Left lung (tissue), 10 donors: ENCODE results near the gene RBM33. TPM values are rescaled to one million over a fixed set of nuclear protein-coding genes. Genes with fewer than 3 reads are reported as not detected.
A peak's percentile ranks its signal among the peaks of the same experiment; 100 is the strongest.

Experiments
- ATAC-seq: fragments of 200-7000 bp; cut with Tn5 transposase; one replicate; pipeline ENCODE4 v1.9.1; 2020; ENCODE audit warnings: moderate library complexity
- DNase-seq, 4 donors: peaks; one replicate each; pipeline ENCODE4 v3.0.0-alpha.2; 2013 to 2020
- H3K27ac ChIP-seq, 2 donors: fragments of 200-600 bp; sonication (generic) in 1 of 2; one replicate each; pipeline versions ENCODE4 v1.5.0 to v1.8.0; 2020 to 2021
- H3K27me3 ChIP-seq, 2 donors: fragments of 200-600 bp; sonication (generic) in 1 of 2; one replicate each; pipeline versions ENCODE4 v1.5.0 to v1.8.0; 2020 to 2021
- H3K36me3 ChIP-seq, 2 donors: fragments of 200-600 bp; sonication (generic) in 1 of 2; one replicate each; pipeline versions ENCODE4 v1.5.0 to v1.8.0; 2020 to 2021
- H3K4me1 ChIP-seq, 2 donors: fragments of 200-600 bp; one replicate each; pipeline ENCODE4 v1.8.0; 2021
- H3K4me3 ChIP-seq, 2 donors: fragments of 200-600 bp; sonication (generic) in 1 of 2; one replicate each; pipeline versions ENCODE4 v1.5.0 to v1.8.0; 2020 to 2021; ENCODE audit warnings: mild to moderate bottlenecking in 1 of 2
- H3K9me3 ChIP-seq, 2 donors: fragments of 200-600 bp; sonication (generic) in 1 of 2; one replicate each; pipeline versions ENCODE4 v1.5.0 to v1.8.0; 2020 to 2021
- intact Hi-C, 2 donors: fragments of 100-400 bp; cut with DNase I; formaldehyde crosslinking; loops; one replicate each; pipeline versions ENCODE4 v1.11.2 to v1.14.2; 2022
- polyA plus RNA-seq, 6 donors: library from polyadenylated mRNA; unstranded; fragments of 120-200 nt; gene quantifications; one replicate each; pipeline ENCODE4 v1.2.1, GENCODE V29; 2013; ENCODE audit not compliant: insufficient read length in 6 of 6
- total RNA-seq, 2 donors: library from RNA; stranded (reverse); fragmentation: NEBNext Ultra II Directional; extraction: Animal tissue kit (Norgen Biotek cat#: 25700); gene quantifications; one replicate each; pipeline ENCODE4 v1.2.1, GENCODE V29; 2021
- TF ChIP-seq, protein P1 (sequence below), 2 donors: fragments of 200-600 bp; sonication (generic) in 1 of 2; IDR thresholded peaks; one replicate each; pipeline versions ENCODE4 v1.5.0 to v1.8.0; 2021; ENCODE audit warnings: antibody characterized with exemption in 2 of 2
- donor health status: DM: no; HTN: yes; CAD: no.
- donor health status: DM: no; HTN: no; CAD: no.

Gene RBM33
- total and polyA plus RNA-seq, 8 donors = 35.2 to 56.4 (median 45.0) TPM

DNA sequence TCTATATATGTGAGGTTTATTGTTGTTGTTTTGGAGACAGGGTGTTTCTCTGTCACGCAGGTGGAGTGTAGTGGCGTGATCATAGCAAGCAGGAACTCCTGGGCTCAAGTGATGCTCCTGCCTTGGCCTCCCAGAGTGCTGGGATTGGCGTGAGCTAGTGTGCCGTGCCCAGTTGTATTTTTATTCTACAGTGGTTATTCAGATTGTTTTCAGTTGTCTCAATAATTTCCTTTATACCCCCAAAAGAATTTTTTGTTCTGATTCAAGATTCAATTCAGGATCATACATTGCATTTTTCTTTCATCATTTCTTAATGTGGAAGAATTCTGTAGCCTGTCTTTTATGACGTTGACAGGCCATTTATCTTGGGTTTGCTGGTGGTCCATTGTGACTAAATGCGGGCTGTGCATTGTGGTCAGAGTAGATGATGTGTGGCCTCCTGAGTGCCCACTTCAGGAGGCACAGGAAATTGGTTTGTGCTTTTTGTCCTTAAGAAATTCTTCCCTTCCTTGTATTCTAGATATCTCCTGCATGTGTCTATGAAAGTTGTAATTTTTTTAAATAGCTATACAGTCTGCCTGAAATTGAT lies 22.9 kb downstream of the RBM33 start:
- H3K36me3 ChIP-seq = peaks cover 0 to 4% of the 10 kb centered on the region in 2 donors
- DNase-seq (no peak), ATAC-seq (no peak)
- intact Hi-C loops = no loop called here
- no peak overlapping the region for H3K4me3 ChIP-seq
- H3K27ac ChIP-seq = no peak overlapping the region
- TF ChIP-seq, protein P1, sequence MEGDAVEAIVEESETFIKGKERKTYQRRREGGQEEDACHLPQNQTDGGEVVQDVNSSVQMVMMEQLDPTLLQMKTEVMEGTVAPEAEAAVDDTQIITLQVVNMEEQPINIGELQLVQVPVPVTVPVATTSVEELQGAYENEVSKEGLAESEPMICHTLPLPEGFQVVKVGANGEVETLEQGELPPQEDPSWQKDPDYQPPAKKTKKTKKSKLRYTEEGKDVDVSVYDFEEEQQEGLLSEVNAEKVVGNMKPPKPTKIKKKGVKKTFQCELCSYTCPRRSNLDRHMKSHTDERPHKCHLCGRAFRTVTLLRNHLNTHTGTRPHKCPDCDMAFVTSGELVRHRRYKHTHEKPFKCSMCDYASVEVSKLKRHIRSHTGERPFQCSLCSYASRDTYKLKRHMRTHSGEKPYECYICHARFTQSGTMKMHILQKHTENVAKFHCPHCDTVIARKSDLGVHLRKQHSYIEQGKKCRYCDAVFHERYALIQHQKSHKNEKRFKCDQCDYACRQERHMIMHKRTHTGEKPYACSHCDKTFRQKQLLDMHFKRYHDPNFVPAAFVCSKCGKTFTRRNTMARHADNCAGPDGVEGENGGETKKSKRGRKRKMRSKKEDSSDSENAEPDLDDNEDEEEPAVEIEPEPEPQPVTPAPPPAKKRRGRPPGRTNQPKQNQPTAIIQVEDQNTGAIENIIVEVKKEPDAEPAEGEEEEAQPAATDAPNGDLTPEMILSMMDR (IDR thresholded peaks at IDR 0.05) = no peak
- no peaks in the 10 kb centered on the region for H3K9me3 ChIP-seq
- H3K4me1 ChIP-seq = peaks cover 4 to 52% of the 10 kb centered on the region in 2 donors
- H3K27me3 ChIP-seq = no peaks in the 10 kb centered on the region

DNA sequence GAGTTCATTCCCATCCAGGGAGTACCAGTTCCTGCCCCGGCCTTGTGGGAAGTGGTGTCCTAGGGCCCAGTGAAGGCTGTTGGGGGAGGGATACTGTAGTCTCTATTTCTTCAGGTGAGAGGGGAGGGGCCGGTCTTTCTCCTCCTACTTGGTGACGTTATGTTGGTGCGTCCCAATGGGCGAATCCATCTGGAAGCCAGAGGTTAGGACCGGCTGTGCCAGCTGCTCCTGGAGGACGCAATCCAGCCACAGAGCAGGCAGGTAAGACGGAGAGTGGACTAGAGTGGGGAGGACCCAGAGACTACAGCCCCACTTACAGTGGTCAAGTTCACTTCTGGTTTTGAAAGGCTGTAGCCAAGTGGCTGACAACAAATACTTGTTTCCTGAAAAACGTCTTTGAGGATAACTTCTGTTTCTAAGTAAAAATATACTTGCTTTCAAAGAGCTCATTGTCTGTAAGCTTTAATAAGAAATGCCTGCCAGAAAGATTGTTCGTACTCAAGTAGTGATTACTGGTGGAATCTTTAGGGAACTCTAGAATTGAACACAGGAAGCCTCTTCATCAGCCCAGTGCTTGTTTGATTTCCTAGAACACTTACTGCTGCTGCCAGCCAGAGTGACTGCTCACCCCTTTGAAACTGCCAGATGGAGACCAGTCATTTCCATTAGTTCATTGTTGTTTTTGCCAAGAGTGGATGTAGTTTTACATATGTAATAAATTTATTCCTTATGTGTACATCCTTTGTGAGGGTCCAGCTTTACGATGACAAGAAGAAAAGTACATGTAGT lies 25.4 kb downstream of the RBM33 start:
- Histone ChIP-seq H3K9me3 (no peaks in the 10 kb centered on the region), H3K27ac (peak overlapping the region in 1 of 2 donors; percentile 33), H3K4me1 (peaks cover 4 to 46% of the 10 kb centered on the region in 2 donors), H3K27me3 (no peaks in the 10 kb centered on the region), H3K36me3 (peaks cover 0 to 10% of the 10 kb centered on the region in 2 donors), H3K4me3 (no peak overlapping the region)
- intact Hi-C loops = no loop called here
- TF ChIP-seq, protein P1 (IDR thresholded peaks at IDR 0.05) = no peak
- ATAC-seq (peak; percentile 97), DNase-seq (peak in 3 of 4 donors; percentile 51 to 82 (median 65))

DNA sequence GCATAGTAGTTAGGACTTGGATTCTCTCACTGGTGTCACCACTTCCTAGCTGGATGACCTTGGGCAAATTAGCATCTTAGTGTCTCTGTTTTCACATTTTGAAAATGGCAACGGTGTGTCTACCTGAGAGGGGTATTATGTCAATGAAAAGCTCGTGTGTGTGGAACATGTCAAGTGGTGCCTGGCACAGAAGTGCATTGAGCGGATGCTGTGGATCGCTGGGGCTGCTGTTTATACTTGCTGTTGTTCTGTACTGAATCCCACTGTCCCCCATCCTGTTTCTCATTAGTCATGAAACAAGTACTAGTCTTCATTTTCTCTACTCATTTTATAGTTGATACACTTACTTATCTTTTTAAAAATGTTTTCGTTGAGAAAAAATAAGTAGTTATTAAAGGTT lies 26.1 kb downstream of the RBM33 start:
- Histone ChIP-seq H3K27me3 (no peaks in the 10 kb centered on the region), H3K4me1 (peaks cover 4 to 40% of the 10 kb centered on the region in 2 donors), H3K9me3 (no peaks in the 10 kb centered on the region), H3K4me3 (no peak overlapping the region), H3K36me3 (peaks cover 0 to 7% of the 10 kb centered on the region in 2 donors), H3K27ac (peak overlapping the region in 1 of 2 donors; percentile 33)
- ATAC-seq (no peak), DNase-seq (no peak)
- TF ChIP-seq, protein P1 (IDR thresholded peaks at IDR 0.05) = no peak
- intact Hi-C loops = no loop called here

DNA sequence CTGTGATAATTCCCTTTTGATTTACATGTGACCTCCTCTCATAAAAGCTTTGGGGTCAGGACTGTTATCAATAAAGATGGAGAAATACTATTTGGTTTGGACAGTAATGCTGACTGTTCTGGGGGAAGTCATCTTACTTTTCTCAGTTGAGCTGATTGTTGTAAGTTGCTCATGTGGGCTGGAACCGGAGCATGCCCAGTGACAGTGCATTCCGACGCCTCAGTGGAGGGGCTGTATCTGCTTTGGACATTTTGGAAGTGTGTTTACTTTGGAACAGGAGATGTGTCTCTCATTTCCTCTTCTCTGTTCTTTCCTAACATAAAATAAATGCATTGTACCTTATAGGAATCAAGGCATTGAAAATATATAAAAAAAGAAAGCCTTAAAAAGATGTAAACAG lies 30.1 kb downstream of the RBM33 start:
- Histone ChIP-seq H3K27me3 (no peaks in the 10 kb centered on the region), H3K9me3 (no peaks in the 10 kb centered on the region), H3K4me3 (no peak overlapping the region), H3K4me1 (peaks cover 0 to 25% of the 10 kb centered on the region in 2 donors), H3K36me3 (peaks cover 0 to 22% of the 10 kb centered on the region in 2 donors), H3K27ac (no peak overlapping the region)
- TF ChIP-seq, protein P1 (IDR thresholded peaks at IDR 0.05) = no peak
- DNase-seq = no peak
- no peak for ATAC-seq
- intact Hi-C loops = no loop called here

DNA sequence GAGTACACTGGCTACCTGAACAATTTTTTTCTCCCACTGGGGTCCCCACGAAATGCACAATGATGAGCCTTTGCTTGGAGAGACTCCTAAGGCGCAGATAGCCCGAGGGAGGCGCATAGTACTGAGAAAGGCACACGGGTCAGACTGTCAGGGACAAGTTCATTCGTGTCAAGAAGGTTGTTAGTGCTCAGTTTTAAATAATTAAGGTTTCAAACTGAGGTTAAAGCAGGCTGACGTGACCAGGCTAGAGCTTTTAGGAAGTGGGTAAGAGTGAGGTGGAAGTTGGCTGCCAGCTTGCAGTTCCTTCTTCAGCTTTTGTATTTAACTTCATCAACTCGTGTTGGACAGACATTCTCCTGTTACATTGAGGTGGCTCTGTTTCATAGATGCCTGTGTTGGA lies 31.6 kb downstream of the RBM33 start:
- TF ChIP-seq, protein P1 (IDR thresholded peaks at IDR 0.05) = no peak
- H3K27me3 ChIP-seq = no peaks in the 10 kb centered on the region
- peaks cover 0 to 14% of the 10 kb centered on the region in 2 donors for H3K4me1 ChIP-seq
- DNase-seq = no peak
- H3K27ac ChIP-seq = no peak overlapping the region
- intact Hi-C loops = no loop called here
- H3K9me3 ChIP-seq = no peaks in the 10 kb centered on the region
- H3K36me3 ChIP-seq = peaks cover 0 to 33% of the 10 kb centered on the region in 2 donors
- ATAC-seq = peak; percentile 25
- H3K4me3 ChIP-seq = no peak overlapping the region
